Left lung (tissue), 10 donors: ENCODE data around the gene SLC38A3. TPM values are rescaled to one million over a fixed set of nuclear protein-coding genes. Genes with fewer than 3 reads are reported as not detected.

ENCODE experiments used
- ATAC-seq: fragments of 200-7000 bp; cut with Tn5 transposase; one replicate; pipeline ENCODE4 v1.9.1; 2020; ENCODE audit warnings: moderate library complexity
- DNase-seq, 4 donors: peaks; one replicate each; pipeline ENCODE4 v3.0.0-alpha.2; 2013 to 2020
- H3K27ac ChIP-seq, 2 donors: fragments of 200-600 bp; sonication (generic) in 1 of 2; one replicate each; pipeline versions ENCODE4 v1.5.0 to v1.8.0; 2020 to 2021
- H3K27me3 ChIP-seq, 2 donors: fragments of 200-600 bp; sonication (generic) in 1 of 2; one replicate each; pipeline versions ENCODE4 v1.5.0 to v1.8.0; 2020 to 2021
- H3K36me3 ChIP-seq, 2 donors: fragments of 200-600 bp; sonication (generic) in 1 of 2; one replicate each; pipeline versions ENCODE4 v1.5.0 to v1.8.0; 2020 to 2021
- H3K4me1 ChIP-seq, 2 donors: fragments of 200-600 bp; one replicate each; pipeline ENCODE4 v1.8.0; 2021
- H3K4me3 ChIP-seq, 2 donors: fragments of 200-600 bp; sonication (generic) in 1 of 2; one replicate each; pipeline versions ENCODE4 v1.5.0 to v1.8.0; 2020 to 2021; ENCODE audit warnings: mild to moderate bottlenecking in 1 of 2
- H3K9me3 ChIP-seq, 2 donors: fragments of 200-600 bp; sonication (generic) in 1 of 2; one replicate each; pipeline versions ENCODE4 v1.5.0 to v1.8.0; 2020 to 2021
- CTCF ChIP-seq, 2 donors: fragments of 200-600 bp; sonication (generic) in 1 of 2; IDR thresholded peaks; one replicate each; pipeline versions ENCODE4 v1.5.0 to v1.8.0; 2021; ENCODE audit warnings: antibody characterized with exemption in 2 of 2
- intact Hi-C, 2 donors: fragments of 100-400 bp; cut with DNase I; formaldehyde crosslinking; loops; one replicate each; pipeline versions ENCODE4 v1.11.2 to v1.14.2; 2022
- polyA plus RNA-seq, 6 donors: library from polyadenylated mRNA; unstranded; fragments of 120-200 nt; gene quantifications; one replicate each; pipeline ENCODE4 v1.2.1, GENCODE V29; 2013; ENCODE audit not compliant: insufficient read length in 6 of 6
- total RNA-seq, 2 donors: library from RNA; stranded (reverse); fragmentation: NEBNext Ultra II Directional; extraction: Animal tissue kit (Norgen Biotek cat#: 25700); gene quantifications; one replicate each; pipeline ENCODE4 v1.2.1, GENCODE V29; 2021
- donor health status: DM: no; HTN: yes; CAD: no.
- donor health status: DM: no; HTN: no; CAD: no.

The SLC38A3 gene
- total and polyA plus RNA-seq, 8 donors, result 0.23 to 10.9 (median 7.8) TPM; not detected in 1

- ATAC-seq, result no peak
- Histone ChIP-seq H3K4me3 (no peak overlapping the region), H3K9me3 (no peaks in the 10 kb centered on the region), H3K36me3 (no peaks in the 10 kb centered on the region), H3K4me1 (peaks cover 30 to 78% of the 10 kb centered on the region in 2 donors), H3K27ac (peak overlapping the region in 1 of 2 donors; percentile 73), H3K27me3 (no peaks in the 10 kb centered on the region)
- DNase-seq, result no peak
- intact Hi-C loops, result no loop called here
- no peak for TF ChIP-seq CTCF (IDR thresholded peaks at IDR 0.05)
Measured at GRCh38 chr3:50168791-50169190, 36.3 kb upstream of the SLC38A3 start.

- no peaks in the 10 kb centered on the region for H3K27me3 ChIP-seq
- H3K4me3 ChIP-seq, result no peak overlapping the region
- TF ChIP-seq CTCF (IDR thresholded peaks at IDR 0.05), result no peak
- intact Hi-C loops, result no loop called here
- peaks cover 24 to 77% of the 10 kb centered on the region in 2 donors for H3K4me1 ChIP-seq
- peaks cover 0 to 5% of the 10 kb centered on the region in 2 donors for H3K36me3 ChIP-seq
- H3K27ac ChIP-seq, result peak overlapping the region; percentile 63 to 73
- no peaks in the 10 kb centered on the region for H3K9me3 ChIP-seq
- DNase-seq (no peak), ATAC-seq (no peak)
Measured at GRCh38 chr3:50169232-50169832, 35.7 kb upstream of the SLC38A3 start.

- peak overlapping the region; percentile 63 to 73 for H3K27ac ChIP-seq
- no peak for ATAC-seq
- no peak overlapping the region for H3K4me3 ChIP-seq
- H3K4me1 ChIP-seq, result peaks cover 19 to 72% of the 10 kb centered on the region in 2 donors
- H3K9me3 ChIP-seq, result no peaks in the 10 kb centered on the region
- no peaks in the 10 kb centered on the region for H3K27me3 ChIP-seq
- peaks cover 0 to 6% of the 10 kb centered on the region in 2 donors for H3K36me3 ChIP-seq
- DNase-seq, result no peak
- no peak for TF ChIP-seq CTCF (IDR thresholded peaks at IDR 0.05)
- intact Hi-C loops, result no loop called here
Measured at GRCh38 chr3:50169858-50170257, 35.2 kb upstream of the SLC38A3 start.

GRCh38 chr3:50170689-50171088, 34.4 kb upstream of the SLC38A3 start:
- DNase-seq (peak in 1 of 4 donors; percentile 53), ATAC-seq (peak; percentile 10)
- peaks cover 19 to 64% of the 10 kb centered on the region in 2 donors for H3K4me1 ChIP-seq

More at GRCh38 chr3:50170689-50171088, 34.4 kb upstream of the SLC38A3 start:
- intact Hi-C loops, result no loop called here
- Histone ChIP-seq H3K27me3 (no peaks in the 10 kb centered on the region), H3K27ac (peak overlapping the region; percentile 63 to 73), H3K4me3 (no peak overlapping the region), H3K36me3 (peaks cover 0 to 6% of the 10 kb centered on the region in 2 donors), H3K9me3 (no peaks in the 10 kb centered on the region)
- no peak for TF ChIP-seq CTCF (IDR thresholded peaks at IDR 0.05)
